ENCODE data around the gene WDR1. TPM values are rescaled to one million over a fixed set of nuclear protein-coding genes. Genes with fewer than 3 reads are reported as not detected.

The WDR1 gene
- total RNA-seq, 1 donor from 2014 or later: 216 TPM

DNA sequence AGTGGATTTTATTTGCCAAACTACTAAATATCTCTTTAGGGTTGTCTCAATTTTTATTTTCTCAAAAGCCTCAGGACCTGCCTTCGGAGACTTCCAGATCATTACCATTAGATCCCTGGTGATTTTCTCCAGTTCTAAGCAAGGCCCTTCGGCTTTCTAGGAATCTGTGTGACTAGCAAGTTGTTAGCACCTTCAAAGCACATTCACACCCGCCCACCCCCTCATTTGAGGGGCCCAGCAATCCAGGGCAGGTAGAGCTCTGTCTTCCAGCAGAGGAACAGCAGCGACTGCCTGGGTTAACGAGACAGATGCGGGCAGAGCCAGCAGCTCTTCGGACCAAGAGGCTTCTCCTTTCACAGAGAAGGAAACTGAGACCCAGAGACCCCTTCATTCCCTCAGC is 2.0 kb downstream of the WDR1 start:
- Histone ChIP-seq H3K27ac (peak overlapping the region; percentile 93 to 95), H3K9me3 (no peaks in the 10 kb centered on the region), H3K27me3 (no peaks in the 10 kb centered on the region), H3K4me1 (peaks cover 38 to 64% of the 10 kb centered on the region in 2 donors), H3K4me3 (peak overlapping the region; percentile 60 to 82), H3K36me3 (peaks cover 41 to 54% of the 10 kb centered on the region in 2 donors)
- TF ChIP-seq, protein P1, sequence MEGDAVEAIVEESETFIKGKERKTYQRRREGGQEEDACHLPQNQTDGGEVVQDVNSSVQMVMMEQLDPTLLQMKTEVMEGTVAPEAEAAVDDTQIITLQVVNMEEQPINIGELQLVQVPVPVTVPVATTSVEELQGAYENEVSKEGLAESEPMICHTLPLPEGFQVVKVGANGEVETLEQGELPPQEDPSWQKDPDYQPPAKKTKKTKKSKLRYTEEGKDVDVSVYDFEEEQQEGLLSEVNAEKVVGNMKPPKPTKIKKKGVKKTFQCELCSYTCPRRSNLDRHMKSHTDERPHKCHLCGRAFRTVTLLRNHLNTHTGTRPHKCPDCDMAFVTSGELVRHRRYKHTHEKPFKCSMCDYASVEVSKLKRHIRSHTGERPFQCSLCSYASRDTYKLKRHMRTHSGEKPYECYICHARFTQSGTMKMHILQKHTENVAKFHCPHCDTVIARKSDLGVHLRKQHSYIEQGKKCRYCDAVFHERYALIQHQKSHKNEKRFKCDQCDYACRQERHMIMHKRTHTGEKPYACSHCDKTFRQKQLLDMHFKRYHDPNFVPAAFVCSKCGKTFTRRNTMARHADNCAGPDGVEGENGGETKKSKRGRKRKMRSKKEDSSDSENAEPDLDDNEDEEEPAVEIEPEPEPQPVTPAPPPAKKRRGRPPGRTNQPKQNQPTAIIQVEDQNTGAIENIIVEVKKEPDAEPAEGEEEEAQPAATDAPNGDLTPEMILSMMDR (IDR thresholded peaks at IDR 0.05): no peak
- no peak for DNase-seq (ENCODE audit: low spot score in 2 of 2)
- intact Hi-C loops (cut with DNase I): loop anchor here (5.0 kb wide), 1 partner anchor 32 kb away; no protein-coding TSS in a partner anchor

DNA sequence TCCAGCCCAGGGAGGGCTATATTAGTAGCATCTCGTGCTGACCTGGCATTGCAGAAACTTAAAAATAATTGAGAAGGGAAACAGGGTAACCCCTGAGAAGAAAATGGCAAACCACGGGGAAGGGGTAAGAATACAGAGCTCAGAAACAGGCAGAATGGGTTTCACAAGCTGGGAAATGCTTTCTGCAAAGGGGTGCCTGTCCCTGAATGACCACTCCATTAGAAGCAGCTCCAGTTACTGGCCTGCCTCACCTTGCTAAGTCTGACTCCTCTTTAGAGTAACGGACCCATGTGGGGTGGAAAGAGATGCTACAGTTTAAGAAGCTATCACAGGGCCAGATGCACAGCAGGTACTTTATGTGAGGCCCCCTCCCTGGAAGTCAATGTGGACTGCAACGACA is 2.5 kb downstream of the WDR1 start:
- Histone ChIP-seq H3K4me3 (peak overlapping the region; percentile 60 to 82), H3K9me3 (no peaks in the 10 kb centered on the region), H3K27me3 (no peaks in the 10 kb centered on the region), H3K27ac (peak overlapping the region; percentile 93 to 95), H3K4me1 (peaks cover 43 to 69% of the 10 kb centered on the region in 2 donors), H3K36me3 (peaks cover 44 to 59% of the 10 kb centered on the region in 2 donors)
- DNase-seq (ENCODE audit: low spot score in 2 of 2): no peak
- TF ChIP-seq, protein P1 (IDR thresholded peaks at IDR 0.05): no peak
- intact Hi-C loops (cut with DNase I): no loop called here

DNA sequence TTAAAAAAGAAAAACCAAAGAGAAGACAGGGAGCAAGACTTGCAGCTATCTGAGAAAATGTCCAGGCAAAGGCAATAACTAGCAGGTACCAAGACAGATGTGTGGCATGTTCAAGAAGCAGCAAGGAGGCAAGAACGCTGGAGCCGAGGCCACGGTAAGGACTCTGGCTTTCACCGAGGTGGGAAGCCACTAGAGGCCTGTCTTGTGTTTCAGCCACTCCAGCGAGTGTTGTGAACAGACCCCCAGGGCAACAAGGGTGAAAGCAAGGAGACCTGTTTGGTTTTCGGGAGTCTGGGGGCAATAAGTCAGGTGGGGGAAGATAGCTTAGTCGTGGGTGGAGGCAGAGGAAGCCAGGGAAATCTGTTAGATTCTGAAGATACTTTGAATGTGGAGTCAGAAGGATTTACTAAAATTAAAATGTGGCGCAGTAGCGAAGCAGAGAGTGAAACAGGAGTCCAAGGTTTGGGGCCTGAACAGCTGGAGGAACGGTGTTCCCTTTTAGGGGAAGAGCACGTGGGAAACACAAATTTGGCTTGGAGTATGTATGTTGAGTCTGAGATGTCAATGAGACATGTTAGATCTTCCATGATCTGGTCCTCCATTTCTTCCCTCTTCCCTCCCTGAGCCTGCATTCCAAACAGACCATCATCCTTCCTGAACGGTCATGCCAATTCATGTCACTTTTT is 3.1 kb downstream of the WDR1 start:
- no peaks in the 10 kb centered on the region for H3K27me3 ChIP-seq
- H3K36me3 ChIP-seq: peaks cover 46 to 61% of the 10 kb centered on the region in 2 donors
- H3K9me3 ChIP-seq: no peaks in the 10 kb centered on the region
- H3K27ac ChIP-seq: peak overlapping the region; percentile 93 to 95
- no peak for DNase-seq (ENCODE audit: low spot score in 2 of 2)
- peaks cover 49 to 75% of the 10 kb centered on the region in 2 donors for H3K4me1 ChIP-seq
- peak overlapping the region; percentile 60 to 82 for H3K4me3 ChIP-seq
- TF ChIP-seq, protein P1 (IDR thresholded peaks at IDR 0.05): no peak
- intact Hi-C loops (cut with DNase I): no loop called here

DNA sequence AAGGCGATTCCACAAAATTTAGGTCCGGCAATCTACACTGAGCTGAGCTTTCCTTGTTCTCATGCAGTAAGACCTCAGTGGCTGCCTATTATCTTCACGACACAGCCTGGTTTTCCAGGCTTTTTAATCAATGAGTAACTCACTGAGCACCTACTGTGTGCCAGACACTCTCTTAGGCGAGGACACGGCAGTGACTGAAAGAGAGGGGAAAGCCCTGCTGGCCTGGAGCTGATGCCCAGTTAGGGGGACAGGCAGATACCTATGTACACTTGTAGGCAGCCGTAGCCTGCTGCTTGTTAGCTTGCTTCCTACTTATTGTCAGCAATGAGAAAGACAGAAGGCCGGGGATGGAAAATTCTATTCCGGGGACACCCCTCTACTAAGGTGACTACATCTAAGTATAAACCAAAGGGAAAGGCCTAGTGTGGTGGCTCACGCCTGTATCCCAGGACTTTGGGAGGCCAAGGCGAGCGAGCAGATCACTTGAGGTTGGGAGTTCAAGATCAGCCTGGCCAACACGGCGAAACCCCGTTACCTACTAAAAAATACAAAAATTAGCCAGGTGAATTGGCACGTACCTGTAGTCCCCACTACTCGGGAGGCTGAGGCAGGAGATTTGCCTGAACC is 3.8 kb downstream of the WDR1 start:
- Histone ChIP-seq H3K27ac (peak overlapping the region; percentile 6 to 93), H3K36me3 (peaks cover 53 to 68% of the 10 kb centered on the region in 2 donors), H3K27me3 (no peaks in the 10 kb centered on the region), H3K4me3 (peak overlapping the region in 1 of 2 donors; percentile 82), H3K4me1 (peaks cover 54 to 76% of the 10 kb centered on the region in 2 donors), H3K9me3 (no peaks in the 10 kb centered on the region)
- TF ChIP-seq, protein P1 (IDR thresholded peaks at IDR 0.05): no peak
- intact Hi-C loops (cut with DNase I): no loop called here
- no peak for DNase-seq (ENCODE audit: low spot score in 2 of 2)

DNA sequence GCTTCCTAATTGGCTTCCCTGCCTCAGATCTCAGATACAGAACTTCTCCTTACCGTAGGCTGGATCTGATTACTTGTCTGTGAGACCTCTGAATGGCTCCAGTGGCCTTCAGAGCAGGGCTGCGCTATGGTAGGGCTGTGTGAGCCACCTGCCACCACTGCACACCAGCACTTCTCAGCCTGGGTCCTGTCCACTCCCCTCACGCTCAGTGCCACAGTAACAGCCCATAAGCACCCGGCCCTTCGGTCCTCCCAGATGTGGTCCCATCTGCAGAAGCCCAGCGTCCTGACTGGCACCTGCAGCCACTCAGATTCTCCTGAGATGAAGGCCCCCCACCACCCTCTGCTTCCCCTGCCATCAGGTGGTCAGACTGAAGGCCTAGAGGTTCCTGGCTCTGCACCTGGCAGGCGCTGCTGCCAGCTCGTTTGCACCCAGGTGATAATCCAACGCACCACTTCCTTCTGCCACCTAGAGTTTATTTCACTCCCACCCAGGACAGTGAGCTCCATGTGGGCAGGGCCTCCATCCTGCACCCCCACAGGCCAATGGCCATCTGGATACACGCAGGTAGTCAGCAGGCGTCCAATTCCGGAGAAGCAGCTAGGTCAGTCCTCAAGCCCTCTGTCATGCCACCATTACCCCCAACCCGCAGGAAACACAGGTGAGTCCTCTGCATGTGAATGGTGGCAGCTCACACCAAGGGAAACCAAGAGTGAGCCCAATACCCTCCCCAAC is 5.4 kb downstream of the WDR1 start:
- H3K27ac ChIP-seq: peak overlapping the region; percentile 89 to 93
- H3K9me3 ChIP-seq: no peaks in the 10 kb centered on the region
- DNase-seq (ENCODE audit: low spot score in 2 of 2): no peak
- H3K27me3 ChIP-seq: no peaks in the 10 kb centered on the region
- peak overlapping the region in 1 of 2 donors; percentile 48 for H3K4me3 ChIP-seq
- peaks cover 55 to 69% of the 10 kb centered on the region in 2 donors for H3K36me3 ChIP-seq
- peaks cover 65 to 85% of the 10 kb centered on the region in 2 donors for H3K4me1 ChIP-seq
- TF ChIP-seq, protein P1 (IDR thresholded peaks at IDR 0.05): no peak
- intact Hi-C loops (cut with DNase I): no loop called here

Measured in ascending aorta (tissue), 2 donors.